GM12878 (cell line): Measurements from ENCODE around the gene SLC38A9.

Source experiments
- BACH1 ChIP-seq: fragments of 450-650 bp; IDR thresholded peaks from 2 replicates; pipeline ENCODE4 v1.6.1; 2017; ENCODE audit warnings: mild to moderate bottlenecking, borderline replicate concordance
- ETV6 ChIP-seq, 2 experiments: fragments of 450-650 bp in 1 of 2; IDR thresholded peaks in 1 of 2; conservative IDR thresholded peaks in 1 of 2; 2 replicates each; pipeline ENCODE4 v1.6.1; 2014; ENCODE audit warnings: antibody characterized with exemption in 1 of 2, borderline replicate concordance in 1 of 2, low read depth in 1 of 2, mild to moderate bottlenecking in 1 of 2, moderate library complexity in 1 of 2
- IRF4 ChIP-seq: IDR thresholded peaks from 2 replicates; pipeline ENCODE4 v1.6.1; 2011; ENCODE audit warnings: low read depth, low read length
- NFIC ChIP-seq: IDR thresholded peaks from 2 replicates; pipeline ENCODE4 v1.6.1; 2012; ENCODE audit warnings: low read depth, mild to moderate bottlenecking, inconsistent platforms, low read length, moderate library complexity
- POLR2A ChIP-seq: IDR thresholded peaks from 2 replicates; pipeline ENCODE4 v1.6.1; 2011; ENCODE audit warnings: low read depth, mild to moderate bottlenecking, low read length
- RCOR1 ChIP-seq: conservative IDR thresholded peaks from 2 replicates; pipeline ENCODE4 v1.6.1; 2012; ENCODE audit warnings: low read depth, low read length, improper control_type of control experiment
- RFX5 ChIP-seq: IDR thresholded peaks from 2 replicates; pipeline ENCODE4 v1.6.1; 2011; ENCODE audit warnings: low read depth, low read length, improper control_type of control experiment
- YY1 ChIP-seq: IDR thresholded peaks from 2 replicates; pipeline ENCODE4 v1.6.1; 2011; ENCODE audit warnings: low read depth, mild to moderate bottlenecking, low read length
- TF ChIP-seq, protein P1 (sequence below): fragments of 450-650 bp; IDR thresholded peaks from 2 replicates; pipeline ENCODE4 v1.6.1; 2017; ENCODE audit warnings: antibody characterized with exemption, mild to moderate bottlenecking, moderate library complexity
- TF ChIP-seq, protein P2 (sequence below), 3 experiments: IDR thresholded peaks in 2 of 3; conservative IDR thresholded peaks in 1 of 3; 2 replicates each; pipeline ENCODE4 v1.5.1; 2011; ENCODE audit warnings: low read depth in 3 of 3, low read length in 3 of 3, mild to moderate bottlenecking in 3 of 3, control low read depth in 2 of 3, moderate library complexity in 2 of 3, inconsistent platforms in 1 of 3, mixed read lengths in 1 of 3; ENCODE audit not compliant: control insufficient read depth in 2 of 3, insufficient read depth in 1 of 3; ENCODE audit errors: extremely low read depth in 1 of 3
- TF ChIP-seq, protein P3 (sequence below): fragments of 450-650 bp; IDR thresholded peaks from 2 replicates; pipeline ENCODE4 v1.6.1; 2014; ENCODE audit warnings: mild to moderate bottlenecking

DNA sequence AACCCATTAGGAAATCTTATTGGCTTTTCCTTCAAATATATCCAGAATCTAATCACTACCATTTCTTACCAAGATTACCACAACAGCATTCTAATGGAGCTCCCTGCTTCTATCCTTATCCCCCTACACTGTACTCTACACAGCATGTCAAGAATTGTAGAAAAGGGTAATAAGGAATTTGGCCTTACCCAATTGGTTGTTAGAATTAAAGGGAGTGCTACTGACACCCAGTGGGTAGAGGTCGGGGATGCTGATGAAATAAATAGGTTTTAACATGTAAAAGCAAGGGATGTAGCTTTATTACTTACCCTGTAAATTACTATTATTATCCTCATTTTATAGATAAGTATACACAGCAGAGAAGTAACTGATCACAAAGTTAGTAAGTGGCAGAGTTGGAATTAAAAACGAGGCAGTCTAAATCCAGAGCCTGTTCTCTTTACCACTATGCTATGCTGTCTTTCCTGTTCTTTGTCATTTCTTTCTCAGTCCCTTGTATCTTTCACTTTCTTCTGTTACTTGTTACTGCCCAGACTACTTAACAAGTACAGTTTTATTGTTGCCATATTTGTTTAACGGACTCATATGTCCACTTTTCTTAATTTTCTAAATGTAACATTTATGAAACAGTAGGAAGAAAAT lies 10.5 kb downstream of the SLC38A9 start:
- TF ChIP-seq YY1 (no peak), BACH1 (no peak), ETV6 (conservative IDR thresholded peaks at IDR 0.05 in 1 of 2, IDR thresholded peaks at IDR 0.05 in 1 of 2; ENCODE audit: borderline replicate concordance in 1 of 2, low read depth in 1 of 2) (no peak), NFIC (no peak), POLR2A (no peak), RCOR1 (no peak), RFX5 (no peak), IRF4 (no peak)
- TF ChIP-seq, protein P1, sequence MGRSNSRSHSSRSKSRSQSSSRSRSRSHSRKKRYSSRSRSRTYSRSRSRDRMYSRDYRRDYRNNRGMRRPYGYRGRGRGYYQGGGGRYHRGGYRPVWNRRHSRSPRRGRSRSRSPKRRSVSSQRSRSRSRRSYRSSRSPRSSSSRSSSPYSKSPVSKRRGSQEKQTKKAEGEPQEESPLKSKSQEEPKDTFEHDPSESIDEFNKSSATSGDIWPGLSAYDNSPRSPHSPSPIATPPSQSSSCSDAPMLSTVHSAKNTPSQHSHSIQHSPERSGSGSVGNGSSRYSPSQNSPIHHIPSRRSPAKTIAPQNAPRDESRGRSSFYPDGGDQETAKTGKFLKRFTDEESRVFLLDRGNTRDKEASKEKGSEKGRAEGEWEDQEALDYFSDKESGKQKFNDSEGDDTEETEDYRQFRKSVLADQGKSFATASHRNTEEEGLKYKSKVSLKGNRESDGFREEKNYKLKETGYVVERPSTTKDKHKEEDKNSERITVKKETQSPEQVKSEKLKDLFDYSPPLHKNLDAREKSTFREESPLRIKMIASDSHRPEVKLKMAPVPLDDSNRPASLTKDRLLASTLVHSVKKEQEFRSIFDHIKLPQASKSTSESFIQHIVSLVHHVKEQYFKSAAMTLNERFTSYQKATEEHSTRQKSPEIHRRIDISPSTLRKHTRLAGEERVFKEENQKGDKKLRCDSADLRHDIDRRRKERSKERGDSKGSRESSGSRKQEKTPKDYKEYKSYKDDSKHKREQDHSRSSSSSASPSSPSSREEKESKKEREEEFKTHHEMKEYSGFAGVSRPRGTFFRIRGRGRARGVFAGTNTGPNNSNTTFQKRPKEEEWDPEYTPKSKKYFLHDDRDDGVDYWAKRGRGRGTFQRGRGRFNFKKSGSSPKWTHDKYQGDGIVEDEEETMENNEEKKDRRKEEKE = no peak
- TF ChIP-seq, protein P2, sequence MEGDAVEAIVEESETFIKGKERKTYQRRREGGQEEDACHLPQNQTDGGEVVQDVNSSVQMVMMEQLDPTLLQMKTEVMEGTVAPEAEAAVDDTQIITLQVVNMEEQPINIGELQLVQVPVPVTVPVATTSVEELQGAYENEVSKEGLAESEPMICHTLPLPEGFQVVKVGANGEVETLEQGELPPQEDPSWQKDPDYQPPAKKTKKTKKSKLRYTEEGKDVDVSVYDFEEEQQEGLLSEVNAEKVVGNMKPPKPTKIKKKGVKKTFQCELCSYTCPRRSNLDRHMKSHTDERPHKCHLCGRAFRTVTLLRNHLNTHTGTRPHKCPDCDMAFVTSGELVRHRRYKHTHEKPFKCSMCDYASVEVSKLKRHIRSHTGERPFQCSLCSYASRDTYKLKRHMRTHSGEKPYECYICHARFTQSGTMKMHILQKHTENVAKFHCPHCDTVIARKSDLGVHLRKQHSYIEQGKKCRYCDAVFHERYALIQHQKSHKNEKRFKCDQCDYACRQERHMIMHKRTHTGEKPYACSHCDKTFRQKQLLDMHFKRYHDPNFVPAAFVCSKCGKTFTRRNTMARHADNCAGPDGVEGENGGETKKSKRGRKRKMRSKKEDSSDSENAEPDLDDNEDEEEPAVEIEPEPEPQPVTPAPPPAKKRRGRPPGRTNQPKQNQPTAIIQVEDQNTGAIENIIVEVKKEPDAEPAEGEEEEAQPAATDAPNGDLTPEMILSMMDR (IDR thresholded peaks at IDR 0.05 in 2 of 3, conservative IDR thresholded peaks at IDR 0.05 in 1 of 3; ENCODE audit: control insufficient read depth in 2 of 3, extremely low read depth in 1 of 3, insufficient read depth in 1 of 3, low read depth in 3 of 3, low read length in 3 of 3) = no peak
- TF ChIP-seq, protein P3, sequence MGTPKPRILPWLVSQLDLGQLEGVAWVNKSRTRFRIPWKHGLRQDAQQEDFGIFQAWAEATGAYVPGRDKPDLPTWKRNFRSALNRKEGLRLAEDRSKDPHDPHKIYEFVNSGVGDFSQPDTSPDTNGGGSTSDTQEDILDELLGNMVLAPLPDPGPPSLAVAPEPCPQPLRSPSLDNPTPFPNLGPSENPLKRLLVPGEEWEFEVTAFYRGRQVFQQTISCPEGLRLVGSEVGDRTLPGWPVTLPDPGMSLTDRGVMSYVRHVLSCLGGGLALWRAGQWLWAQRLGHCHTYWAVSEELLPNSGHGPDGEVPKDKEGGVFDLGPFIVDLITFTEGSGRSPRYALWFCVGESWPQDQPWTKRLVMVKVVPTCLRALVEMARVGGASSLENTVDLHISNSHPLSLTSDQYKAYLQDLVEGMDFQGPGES = no peak
